ENCODE results near the gene WSCD1. TPM values are rescaled to one million over a fixed set of nuclear protein-coding genes. Genes with fewer than 3 reads are reported as not detected.

The WSCD1 gene
- total and polyA plus RNA-seq, 2 of the 4 experiments (the other 2 are of a cell fraction): 0.07 TPM; not detected in 1

DNA sequence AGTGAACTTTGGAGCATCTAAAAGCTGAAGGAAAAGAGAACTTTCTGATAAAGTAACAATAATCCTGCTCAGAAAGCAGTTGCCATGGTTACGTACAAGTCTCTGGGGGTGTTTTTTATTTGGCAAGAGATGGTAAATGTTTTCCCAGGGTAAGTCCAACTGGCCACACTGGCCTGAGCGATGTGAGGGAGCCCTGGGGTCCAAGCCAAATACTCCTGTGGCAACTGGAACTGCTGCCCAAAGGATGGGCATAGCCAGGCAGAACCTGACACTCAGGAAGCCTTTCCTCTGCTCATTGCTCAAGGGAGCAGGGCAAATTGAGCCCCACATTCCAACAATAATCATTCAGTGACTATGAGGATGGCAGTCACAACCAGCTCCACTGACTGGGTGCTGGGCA, 26.8 kb upstream of the WSCD1 start:
- in situ Hi-C loops (cut with MboI; ENCODE audit: low sequenced_read_pairs) (no loop called here), intact Hi-C loops (cut with micrococcal nuclease) (no loop called here), dilution Hi-C loops (cut with HindIII; ENCODE audit: low sequenced_read_pairs, unreplicated experiment) (no loop called here)
- no peaks in the 10 kb centered on the region for H4K20me1 ChIP-seq (ENCODE audit: insufficient read depth, low read length)
- H2BK120ac ChIP-seq (ENCODE audit: low read depth, low read length): no peak overlapping the region
- H3K9me1 ChIP-seq (ENCODE audit: insufficient read depth, low read length): no peaks in the 10 kb centered on the region
- TF ChIP-seq BHLHE40 (IDR thresholded peaks at IDR 0.05; ENCODE audit: low read depth, low read length) (no peak), MAZ (IDR thresholded peaks at IDR 0.05; ENCODE audit: borderline replicate concordance, low read depth, low read length) (no peak), CEBPB (IDR thresholded peaks at IDR 0.05; ENCODE audit: low read depth, low read length) (no peak), SMC3 (IDR thresholded peaks at IDR 0.05; ENCODE audit: low read depth, low read length) (no peak), RCOR1 (IDR thresholded peaks at IDR 0.05; ENCODE audit: insufficient replicate concordance, low read length) (no peak), RAD21 (IDR thresholded peaks at IDR 0.05; ENCODE audit: low read length) (no peak), MAFK (IDR thresholded peaks at IDR 0.05; ENCODE audit: low read depth, low read length) (no peak), NFE2L2 (IDR thresholded peaks at IDR 0.05; ENCODE audit: low read depth, low read length) (no peak)
- TF ChIP-seq, protein P1, sequence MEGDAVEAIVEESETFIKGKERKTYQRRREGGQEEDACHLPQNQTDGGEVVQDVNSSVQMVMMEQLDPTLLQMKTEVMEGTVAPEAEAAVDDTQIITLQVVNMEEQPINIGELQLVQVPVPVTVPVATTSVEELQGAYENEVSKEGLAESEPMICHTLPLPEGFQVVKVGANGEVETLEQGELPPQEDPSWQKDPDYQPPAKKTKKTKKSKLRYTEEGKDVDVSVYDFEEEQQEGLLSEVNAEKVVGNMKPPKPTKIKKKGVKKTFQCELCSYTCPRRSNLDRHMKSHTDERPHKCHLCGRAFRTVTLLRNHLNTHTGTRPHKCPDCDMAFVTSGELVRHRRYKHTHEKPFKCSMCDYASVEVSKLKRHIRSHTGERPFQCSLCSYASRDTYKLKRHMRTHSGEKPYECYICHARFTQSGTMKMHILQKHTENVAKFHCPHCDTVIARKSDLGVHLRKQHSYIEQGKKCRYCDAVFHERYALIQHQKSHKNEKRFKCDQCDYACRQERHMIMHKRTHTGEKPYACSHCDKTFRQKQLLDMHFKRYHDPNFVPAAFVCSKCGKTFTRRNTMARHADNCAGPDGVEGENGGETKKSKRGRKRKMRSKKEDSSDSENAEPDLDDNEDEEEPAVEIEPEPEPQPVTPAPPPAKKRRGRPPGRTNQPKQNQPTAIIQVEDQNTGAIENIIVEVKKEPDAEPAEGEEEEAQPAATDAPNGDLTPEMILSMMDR (conservative IDR thresholded peaks at IDR 0.05; ENCODE audit: low read depth, low read length): no peak
- no peak overlapping the region for H3K18ac ChIP-seq (ENCODE audit: low read depth, low read length)
- H3K4me1 ChIP-seq (ENCODE audit: control insufficient read depth, insufficient read depth, low read length): no peaks in the 10 kb centered on the region
- H3K4me3 ChIP-seq (ENCODE audit: insufficient read depth, low read depth, low read length): no peak overlapping the region
- H4K8ac ChIP-seq (ENCODE audit: low read depth in 2 of 2, low read length in 2 of 2): no peak overlapping the region
- no peak overlapping the region for H2BK20ac ChIP-seq (ENCODE audit: low read depth, low read length)
- ChIA-PET CTCF (no interaction called here), POLR2A (ENCODE audit: unreplicated experiment) (interaction anchor here (0.6 kb wide), 1 partner anchor 500 kb away, joined by 3 read pairs; no protein-coding TSS in a partner anchor)
- BruUV-seq (replicated peaks): no TSS peak
- no peak overlapping the region for H2AK9ac ChIP-seq (replicated peaks; ENCODE audit: low read depth, low read length, poor library complexity)
- no peak overlapping the region for H2AK5ac ChIP-seq (ENCODE audit: low read depth, low read length)
- no peaks in the 10 kb centered on the region for H3K36me3 ChIP-seq (ENCODE audit: control insufficient read depth, insufficient read depth, low read length)
- H3K14ac ChIP-seq (replicated peaks; ENCODE audit: low read depth, low read length): no peak overlapping the region
- WGBS, 2 experiments (ENCODE audit: extremely low coverage in 2 of 2, insufficient read length in 1 of 2): 100% methylated on average over 1 of the region's 2 CpGs; no CpG with 5 or more reads in 1 of the 2 experiments
- H3K4ac ChIP-seq (ENCODE audit: low read depth, low read length): no peak overlapping the region
- ATAC-seq (ENCODE audit: low read depth) (no peak), DNase-seq (no peak)
- no peak overlapping the region for H3K9ac ChIP-seq (ENCODE audit: low read depth, low read length)
- no peak overlapping the region for H3K56ac ChIP-seq (ENCODE audit: extremely low read depth, insufficient read depth, low read length)
- no peak overlapping the region for H4K91ac ChIP-seq (ENCODE audit: insufficient read depth, low read depth, low read length)
- H3K79me1 ChIP-seq (ENCODE audit: low read depth in 1 of 2, low read length in 2 of 2): no peaks in the 10 kb centered on the region
- no peak overlapping the region for H2AFZ ChIP-seq (replicated peaks; ENCODE audit: low read length, poor library complexity)
- no peak overlapping the region for H4K5ac ChIP-seq (ENCODE audit: low read depth, low read length)
- H2BK15ac ChIP-seq (ENCODE audit: low read depth, low read length): no peak overlapping the region
- no peak overlapping the region for H3K4me2 ChIP-seq (ENCODE audit: low read depth, low read length)
- no peak overlapping the region for H2BK5ac ChIP-seq (ENCODE audit: low read depth, low read length, poor library complexity, severe bottlenecking)
- H3K27me3 ChIP-seq (ENCODE audit: control insufficient read depth, insufficient read depth, low read length): no peaks in the 10 kb centered on the region
- no peaks in the 10 kb centered on the region for H3K9me3 ChIP-seq (ENCODE audit: control insufficient read depth, insufficient read depth, low read length)
- no peak overlapping the region for H3K23ac ChIP-seq (ENCODE audit: low read depth, low read length)
- H3K27ac ChIP-seq (ENCODE audit: insufficient read depth, low read length): no peak overlapping the region

Measured in IMR-90 (cell line).